ENCODE measurements around the gene ADAT1.

ADAT1 gene

DNA sequence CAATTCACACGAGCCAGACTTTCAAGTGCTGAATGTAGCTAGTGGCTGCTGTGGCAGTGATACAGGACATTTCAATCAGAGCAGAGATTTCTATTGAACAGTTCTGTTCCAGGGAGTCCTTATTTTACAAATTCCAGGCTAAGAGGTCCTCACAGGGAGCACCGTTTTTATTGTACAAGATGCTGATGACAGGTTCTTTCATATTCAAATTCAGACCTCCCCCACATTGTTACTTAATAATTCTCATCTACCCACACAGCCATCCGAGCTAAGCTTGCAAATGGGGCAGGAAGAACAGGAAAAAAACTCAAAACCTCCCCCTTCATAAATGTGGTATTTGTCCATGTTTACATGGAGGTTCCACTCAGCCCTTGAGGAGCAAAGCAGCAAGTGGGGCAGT lies 47.1 kb downstream of the ADAT1 start:
- no peak for DNase-seq

DNA sequence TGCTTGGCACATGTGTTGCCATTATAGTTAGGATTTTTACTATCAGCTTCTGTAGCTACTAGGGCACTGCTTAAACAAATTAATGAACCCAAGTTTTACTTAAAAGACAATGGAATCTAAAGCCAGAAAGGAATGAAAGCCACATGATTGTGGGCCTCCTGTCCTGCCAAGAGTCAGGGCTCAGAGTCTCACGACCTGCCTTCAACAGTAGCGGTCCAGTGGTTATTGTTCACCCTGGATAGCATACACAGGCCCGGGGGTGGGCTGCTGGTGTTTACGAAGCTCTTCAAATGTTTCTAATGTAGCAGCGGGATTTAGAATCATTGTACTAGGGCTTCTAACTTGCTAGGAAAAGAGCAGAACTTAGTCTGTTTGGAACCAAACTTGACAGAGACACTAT lies 49.1 kb downstream of the ADAT1 start:
- no peak for DNase-seq

- DNase-seq: no peak
Observed at GRCh38 chr16:75572864-75573542, 50.1 kb downstream of the ADAT1 start.

GRCh38 chr16:75570396-75571065 lies 52.5 kb downstream of the ADAT1 start:
- no peak for DNase-seq

DNA sequence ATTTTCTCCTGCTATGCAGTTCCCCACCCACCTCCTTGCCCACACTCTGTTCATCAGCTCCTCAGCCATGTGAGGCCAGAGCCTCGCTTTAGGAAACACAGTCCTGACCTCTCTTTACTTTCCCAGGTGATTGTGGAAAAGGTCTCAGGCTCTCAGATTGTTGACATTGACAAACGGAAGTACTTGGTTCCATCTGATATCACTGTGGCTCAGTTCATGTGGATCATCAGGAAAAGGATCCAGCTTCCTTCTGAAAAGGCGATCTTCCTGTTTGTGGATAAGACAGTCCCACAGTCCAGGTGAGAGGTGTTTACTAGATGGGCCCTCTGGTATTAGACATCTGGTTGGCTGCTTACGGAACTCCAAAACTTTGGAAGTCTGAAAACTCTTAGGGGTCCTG lies 55.2 kb downstream of the ADAT1 start:
- no peak for DNase-seq

DNA sequence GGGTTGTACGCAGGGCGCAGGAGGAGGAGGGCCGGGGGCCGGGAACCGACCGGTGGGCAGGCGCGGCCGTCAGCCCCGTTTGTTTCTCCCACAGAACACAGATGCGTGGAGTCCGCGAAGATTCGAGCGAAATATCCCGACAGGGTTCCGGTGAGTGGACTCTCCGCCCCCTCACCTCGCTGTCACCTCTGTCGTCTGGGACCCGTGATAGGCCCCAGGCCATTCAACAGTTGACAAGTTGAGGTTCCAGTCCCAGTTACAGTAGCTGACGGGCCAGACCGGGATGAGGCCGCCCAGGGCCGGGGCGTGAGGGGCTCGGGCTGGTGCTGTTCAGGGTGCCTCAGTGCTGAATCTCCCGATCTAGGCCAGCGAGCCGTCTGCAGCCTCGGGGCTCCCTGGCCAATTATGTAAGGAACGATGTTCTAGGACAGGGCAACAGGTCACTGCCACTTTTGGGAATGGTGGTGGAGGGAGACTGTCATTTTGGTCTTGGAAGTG lies 56.3 kb downstream of the ADAT1 start:
- no peak for DNase-seq

GRCh38 chr16:75566040-75566757 lies 56.9 kb downstream of the ADAT1 start, which contains the start of gene GABARAPL2:
Gene GABARAPL2 (plus strand): TSS chr16:75566379. CDS start chr16:75566487, 108 bp downstream.
- DNase-seq: peak; percentile 59 to 76

DNA sequence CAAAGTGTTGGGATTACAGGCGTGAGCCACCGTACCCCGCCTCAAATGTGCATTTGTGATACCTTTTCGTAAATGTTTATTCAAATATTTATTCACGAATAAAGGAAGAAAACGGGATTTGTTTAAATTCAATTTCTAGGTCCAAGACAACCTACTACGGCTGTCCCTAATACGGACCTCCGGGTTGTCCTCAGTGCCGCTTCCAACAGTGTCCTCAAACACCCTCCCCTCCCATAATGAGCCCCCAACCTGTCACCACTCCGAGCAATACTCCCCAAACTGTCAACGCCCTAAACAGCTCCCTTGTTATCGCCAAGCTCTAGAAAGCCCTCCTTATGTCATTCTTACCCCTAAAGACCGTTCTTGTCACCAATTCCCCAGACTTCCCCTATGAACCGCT lies 57.4 kb downstream of the ADAT1 start:
- DNase-seq: no peak

- DNase-seq: no peak
Observed at GRCh38 chr16:75559564-75560372, 63.3 kb downstream of the ADAT1 start.

- no peak for DNase-seq
Observed at GRCh38 chr16:75558846-75559401, 64.2 kb downstream of the ADAT1 start.

GRCh38 chr16:75556431-75556950 lies 66.6 kb downstream of the ADAT1 start:
- DNase-seq: no peak

GRCh38 chr16:75555707-75556430 lies 67.2 kb downstream of the ADAT1 start, which contains the start of gene TMEM231:
Gene TMEM231 (minus strand): TSS chr16:75556252. CDS start chr16:75556209, 43 bp downstream.
- DNase-seq: peak; percentile 53 to 71

DNA sequence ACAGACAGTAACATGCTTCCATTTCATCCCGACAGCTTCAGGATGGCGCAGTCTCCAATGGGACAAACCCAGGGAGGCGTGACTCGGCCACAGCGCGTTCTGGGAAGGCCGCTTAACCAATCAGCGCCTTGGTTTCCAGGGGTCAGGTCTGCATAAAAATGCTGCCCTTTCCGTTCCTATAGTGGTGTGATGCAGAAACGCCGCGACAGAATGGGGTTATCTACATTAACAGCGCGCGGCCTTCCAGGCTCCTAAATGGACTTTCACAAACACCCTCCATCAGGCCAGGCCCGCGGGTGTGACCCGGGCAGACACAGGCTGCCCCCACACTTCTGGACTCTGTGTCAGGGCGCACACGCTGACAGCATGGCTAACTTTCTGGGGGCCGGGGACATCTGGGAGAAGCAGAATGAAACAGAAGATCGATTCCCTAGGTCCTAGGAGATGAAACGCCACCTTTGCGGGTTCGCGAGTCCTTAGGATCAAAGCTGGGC lies 67.8 kb downstream of the ADAT1 start:
- peak; percentile 16 to 47 for DNase-seq

- DNase-seq: no peak
Observed at GRCh38 chr16:75552951-75553350, 70.1 kb downstream of the ADAT1 start.

DNA sequence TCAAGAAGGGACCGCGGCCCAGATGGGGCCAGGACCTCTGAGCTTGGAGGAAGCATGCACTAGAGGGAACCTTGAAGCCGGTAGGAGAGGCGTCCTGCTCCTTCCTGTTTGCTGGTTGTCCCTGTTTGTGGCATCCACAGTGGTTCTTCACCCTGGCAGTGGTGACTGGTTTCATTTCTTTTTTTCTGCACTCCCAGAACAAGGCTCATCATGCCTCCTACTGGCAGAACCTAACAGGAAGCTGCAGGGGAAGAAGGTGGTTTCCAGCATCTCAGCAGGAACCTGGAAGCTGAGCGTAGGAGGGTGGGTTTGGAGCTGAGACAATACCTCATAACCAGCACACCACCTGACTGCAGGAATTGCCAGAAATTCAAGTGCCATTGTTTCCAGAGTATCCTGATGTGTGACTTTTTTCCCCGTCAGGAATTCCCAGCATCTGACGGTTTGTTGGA lies 72.8 kb downstream of the ADAT1 start:
- no peak for DNase-seq
